NCI-H345 treated with DMSO at 0.1 percent for 48 hours (cell line): ENCODE data around the gene TMEM82.

Experiments
- DNase-seq: peaks from one replicate; lab custom pipeline; 2025; ENCODE audit not compliant: unreplicated experiment; lab: John Stamatoyannopoulos, UW

Gene TMEM82

GRCh38 chr1:15735304-15736037 lies 6.8 kb upstream of the TMEM82 start:
- no peak for DNase-seq

- DNase-seq, result peak; percentile 41
These were observed 6.0 kb upstream of the TMEM82 start, which contains the start of gene SLC25A34 for GRCh38 chr1:15736038-15736891. SLC25A34 (plus strand) TSS chr1:15736258; CDS start chr1:15736486, 228 bp downstream.

GRCh38 chr1:15736892-15737261 lies 5.4 kb upstream of the TMEM82 start:
- DNase-seq, result no peak

- DNase-seq, result no peak
These were observed 4.7 kb upstream of the TMEM82 start for GRCh38 chr1:15737324-15738319.

- DNase-seq, result no peak
These were observed 3.7 kb upstream of the TMEM82 start for GRCh38 chr1:15738416-15739113.

- DNase-seq, result no peak
These were observed 3.0 kb upstream of the TMEM82 start for GRCh38 chr1:15739259-15739658.

GRCh38 chr1:15739745-15740144 lies 2.6 kb upstream of the TMEM82 start:
- no peak for DNase-seq

GRCh38 chr1:15740924-15741850 lies 1.1 kb upstream of the TMEM82 start:
- DNase-seq, result peak; percentile 83

- no peak for DNase-seq
These were observed 1.9 kb downstream of the TMEM82 start for GRCh38 chr1:15744122-15744679.

- no peak for DNase-seq
These were observed 5.1 kb downstream of the TMEM82 start for GRCh38 chr1:15747378-15747777.

- no peak for DNase-seq
These were observed 6.0 kb downstream of the TMEM82 start for GRCh38 chr1:15748264-15748663.

GRCh38 chr1:15748690-15749398 lies 6.5 kb downstream of the TMEM82 start:
- no peak for DNase-seq

- no peak for DNase-seq
These were observed 7.3 kb downstream of the TMEM82 start for GRCh38 chr1:15749399-15750291.

- DNase-seq, result no peak
These were observed 8.6 kb downstream of the TMEM82 start for GRCh38 chr1:15750924-15751323.

GRCh38 chr1:15751717-15752116 lies 9.4 kb downstream of the TMEM82 start:
- DNase-seq, result no peak

GRCh38 chr1:15753776-15754175 lies 11.5 kb downstream of the TMEM82 start:
- DNase-seq, result no peak

- DNase-seq, result no peak
These were observed 12.8 kb downstream of the TMEM82 start for GRCh38 chr1:15755021-15755645.
